HG02623 (cell line): Measurements from ENCODE around the gene OTOP2.
"Not testable (repeated sequence)": the region's sequence is repeated elsewhere in the genome, so short reads cannot be mapped to it uniquely, and the experiment has no call there.

Experiments
- ATAC-seq: cut with Tn5 transposase; IDR thresholded peaks from one replicate; pipeline ENCODE4 v1.9.1; 2021; ENCODE audit warnings: moderate library complexity; ENCODE audit not compliant: unreplicated experiment

Gene OTOP2

GRCh38 chr17:74951680-74952421 lies 27.8 kb downstream of the OTOP2 start:
- ATAC-seq, result no peak

DNA sequence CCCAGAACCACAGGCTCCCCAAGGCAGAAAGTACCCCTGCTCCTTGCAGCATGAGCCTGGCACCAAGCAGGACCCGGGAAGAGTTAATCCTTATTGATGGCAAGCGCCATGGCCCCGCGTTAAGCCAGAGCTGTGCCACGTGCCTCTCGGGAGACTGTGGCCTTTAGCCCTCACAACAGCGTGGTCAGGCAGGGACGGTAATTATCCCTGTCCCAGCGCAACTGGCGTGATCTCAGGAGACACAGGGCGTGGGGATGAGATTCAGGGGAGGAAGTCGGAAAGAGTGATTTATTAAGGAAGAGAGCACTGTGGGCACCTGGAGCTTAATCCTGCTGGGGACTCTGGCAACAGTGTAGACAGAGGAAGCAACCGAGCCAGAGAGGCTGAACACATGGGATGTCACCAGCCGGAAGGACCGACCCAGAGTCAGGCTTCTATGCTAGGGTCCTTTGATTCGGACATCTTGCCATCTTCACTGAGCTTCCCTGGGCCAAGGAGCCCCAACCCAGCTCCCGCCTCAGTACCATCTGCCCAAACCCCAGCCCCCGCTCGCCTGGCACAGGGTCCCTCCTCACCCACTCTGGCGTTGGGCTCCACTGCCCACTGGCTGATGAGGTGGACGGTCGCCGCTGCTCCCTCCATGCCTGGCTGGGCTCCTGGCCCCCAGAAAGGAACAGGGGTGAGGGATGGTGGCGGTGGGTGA lies 28.5 kb downstream of the OTOP2 start:
- ATAC-seq, result no peak

GRCh38 chr17:74953134-74953687 lies 29.1 kb downstream of the OTOP2 start:
- ATAC-seq, result no peak

- no peak for ATAC-seq
These were observed 30.0 kb downstream of the OTOP2 start for GRCh38 chr17:74954115-74954514.

GRCh38 chr17:74954665-74955421 lies 30.8 kb downstream of the OTOP2 start:
- no peak for ATAC-seq

GRCh38 chr17:74956093-74956492 lies 32.0 kb downstream of the OTOP2 start:
- ATAC-seq, result no peak

DNA sequence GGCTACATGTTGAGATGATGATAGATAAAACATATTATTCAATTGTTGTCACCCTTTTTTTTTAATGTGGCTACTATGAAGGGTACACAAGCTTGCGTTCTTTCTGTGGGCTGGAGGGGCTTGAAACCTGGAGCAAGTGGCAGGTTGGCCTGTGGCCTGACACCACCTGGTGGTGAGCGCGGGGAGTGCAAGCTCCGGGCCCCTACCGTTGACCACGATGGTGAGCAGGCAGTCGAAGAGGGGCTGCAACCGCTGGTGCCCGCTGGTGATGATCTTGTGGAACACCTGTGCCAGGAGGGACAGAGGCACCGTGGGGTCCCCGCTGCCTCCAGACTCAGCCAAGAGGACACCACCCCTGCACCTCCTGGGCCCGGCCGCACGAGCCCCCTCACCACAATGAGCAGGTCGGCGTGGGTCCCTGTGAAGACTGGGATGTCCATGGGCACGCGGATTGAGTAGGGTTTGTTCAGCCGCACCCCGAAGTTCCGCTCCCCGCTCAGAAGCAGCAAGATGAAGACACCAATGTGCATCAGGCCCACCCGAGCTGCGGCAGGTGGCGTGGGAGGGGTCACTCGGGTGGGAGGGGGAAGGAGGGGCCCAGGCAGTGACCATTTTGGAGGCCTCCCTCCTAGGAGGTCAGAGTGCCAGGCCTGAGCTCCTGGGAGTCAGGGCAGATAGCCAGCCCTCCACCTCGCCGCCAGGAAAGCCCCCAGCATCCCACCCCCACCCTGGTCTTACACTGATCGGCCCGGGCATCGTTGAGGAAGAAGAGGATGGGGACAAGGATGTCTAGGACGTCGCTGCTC lies 34.1 kb downstream of the OTOP2 start:
- ATAC-seq, result no peak

- no peak for ATAC-seq
These were observed 35.9 kb downstream of the OTOP2 start for GRCh38 chr17:74959826-74960515.

DNA sequence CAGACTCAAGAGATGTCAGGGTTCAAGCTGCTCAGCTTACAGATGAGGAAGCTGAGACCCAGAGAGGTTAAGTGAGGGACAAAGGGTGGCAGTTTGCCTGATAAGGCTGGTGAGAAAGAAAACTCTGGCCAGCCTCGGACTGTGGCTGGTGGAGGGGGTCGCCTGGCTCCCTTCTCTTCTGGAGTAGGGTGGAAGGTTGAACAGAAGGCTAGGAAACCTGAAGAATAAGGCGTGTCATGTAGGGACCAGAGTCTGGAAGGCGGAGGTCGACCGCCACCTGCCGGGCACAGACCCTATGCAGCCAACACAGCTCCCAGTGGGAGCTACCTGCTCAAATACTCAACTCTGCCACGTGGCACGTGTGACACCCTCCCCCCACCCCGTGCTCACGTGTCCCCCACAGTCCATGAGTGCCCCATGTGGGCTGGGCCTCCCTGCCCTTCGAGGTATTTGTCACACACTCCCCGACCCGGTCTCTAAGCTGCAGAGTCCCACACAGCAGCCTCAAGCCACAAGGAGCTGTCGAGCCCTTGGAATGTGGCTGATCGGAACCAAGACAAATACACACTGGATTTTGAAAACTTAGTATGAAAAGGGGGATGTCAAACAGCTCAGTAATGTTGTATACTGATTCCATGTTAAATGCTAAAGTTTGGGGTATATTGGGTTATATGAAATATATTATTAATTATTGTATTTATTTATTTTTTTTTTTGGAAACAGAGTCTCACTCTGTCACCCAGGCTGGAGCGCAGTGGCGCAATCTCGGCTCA lies 36.7 kb downstream of the OTOP2 start:
- no peak for ATAC-seq

- no peak for ATAC-seq
These were observed 37.7 kb downstream of the OTOP2 start for GRCh38 chr17:74961657-74962350.

- no peak for ATAC-seq
These were observed 38.7 kb downstream of the OTOP2 start for GRCh38 chr17:74962622-74963394.

- ATAC-seq, result no peak
These were observed 39.6 kb downstream of the OTOP2 start for GRCh38 chr17:74963656-74964055.

GRCh38 chr17:74964246-74964761 lies 40.2 kb downstream of the OTOP2 start:
- ATAC-seq, result no peak

- ATAC-seq, result no peak
These were observed 41.0 kb downstream of the OTOP2 start for GRCh38 chr17:74964988-74965622.

DNA sequence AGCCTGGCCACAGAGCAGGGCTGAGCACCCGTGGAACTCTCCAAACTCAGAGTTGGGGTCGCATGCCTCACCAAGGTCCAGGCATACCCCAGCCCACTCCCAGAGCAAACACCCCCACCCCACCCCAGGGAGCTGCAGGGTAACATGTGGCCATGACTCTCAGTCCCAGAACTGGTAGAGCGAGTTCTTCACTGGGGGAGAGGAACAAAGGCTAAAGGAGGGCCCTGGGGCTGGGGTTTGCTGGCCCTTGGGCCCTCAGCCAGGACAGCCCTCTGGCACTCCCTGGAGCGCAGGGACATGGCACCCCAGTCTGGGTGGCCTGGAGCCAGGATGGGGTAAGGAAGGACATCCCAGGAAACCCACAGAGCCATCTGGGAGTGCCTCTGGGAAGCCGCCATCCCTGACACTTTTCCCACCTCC lies 44.3 kb downstream of the OTOP2 start:
- ATAC-seq, result no peak

DNA sequence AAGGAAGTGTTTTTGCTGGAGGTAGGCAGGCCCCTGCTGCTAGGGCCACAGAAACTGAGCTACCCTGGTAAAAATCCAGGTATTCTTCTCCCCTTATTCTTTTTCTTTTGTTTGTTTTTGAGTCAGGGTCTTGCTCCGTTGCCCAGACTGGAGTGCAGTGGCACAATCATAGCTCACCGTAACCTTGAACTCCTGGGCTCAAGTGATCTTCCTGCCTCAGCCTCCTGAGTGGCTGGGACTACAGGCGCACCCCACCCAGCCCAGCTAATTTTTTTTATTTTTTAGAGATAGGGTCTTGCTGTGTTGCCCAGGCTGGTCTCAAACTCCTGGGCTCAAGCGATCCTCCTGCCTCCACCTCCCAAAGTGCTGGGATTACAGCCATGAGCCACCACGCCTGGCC lies 45.4 kb downstream of the OTOP2 start:
- ATAC-seq, result not testable (repeated sequence)

- no peak for ATAC-seq
These were observed 46.3 kb downstream of the OTOP2 start for GRCh38 chr17:74970395-74970794.
